HG03571 (cell line): ENCODE results near the gene ARSB.
"Not testable (repeated sequence)": the region's sequence is repeated elsewhere in the genome, so short reads cannot be mapped to it uniquely, and the experiment has no call there.

Source experiments
- ATAC-seq: cut with Tn5 transposase; IDR thresholded peaks from one replicate; pipeline ENCODE4 v1.9.1; 2021; ENCODE audit not compliant: unreplicated experiment

ARSB gene

DNA sequence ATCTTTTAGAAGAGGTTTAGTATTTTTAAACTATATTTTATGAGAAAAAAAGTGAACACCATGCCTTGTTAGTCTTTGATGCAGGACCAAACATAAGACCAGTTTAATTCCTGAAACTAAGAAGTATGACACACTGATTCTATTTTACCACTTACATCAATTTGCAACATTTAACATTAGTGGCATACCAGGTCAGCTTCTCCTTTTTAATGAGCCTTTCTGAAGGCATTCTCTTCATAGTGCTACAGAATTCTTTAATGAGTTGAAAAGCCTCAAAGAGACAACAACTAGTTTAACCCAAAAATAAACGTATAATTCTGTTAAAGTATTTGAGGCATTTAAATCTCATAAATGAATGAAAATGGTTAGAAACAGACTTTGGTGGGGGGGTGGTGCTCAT lies 28.2 kb downstream of the ARSB start:
- no peak for ATAC-seq

- no peak for ATAC-seq
Measured at GRCh38 chr5:78953092-78953800, 31.9 kb downstream of the ARSB start.

GRCh38 chr5:78930721-78931120 lies 54.4 kb downstream of the ARSB start:
- ATAC-seq, result no peak

DNA sequence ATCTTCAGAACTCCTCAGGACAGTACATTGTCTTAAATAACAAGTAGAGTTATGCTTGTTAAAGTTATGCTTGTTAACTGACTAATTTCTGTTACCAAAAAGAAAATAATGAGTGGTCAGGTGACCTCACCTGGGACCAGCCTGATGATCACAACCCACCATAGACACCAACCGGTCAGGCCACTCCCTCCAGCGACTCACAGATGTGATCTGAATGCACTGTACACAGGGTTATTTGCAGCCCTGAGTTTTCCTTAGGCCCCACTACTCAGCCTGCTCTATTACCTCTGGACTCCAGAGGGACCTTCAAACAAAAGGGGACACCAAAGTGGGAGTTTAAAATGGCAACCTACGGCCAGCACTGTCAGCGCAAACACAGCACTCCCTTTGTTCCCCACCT lies 55.3 kb downstream of the ARSB start:
- no peak for ATAC-seq

- no peak for ATAC-seq
Measured at GRCh38 chr5:78927657-78928282, 57.3 kb downstream of the ARSB start.

DNA sequence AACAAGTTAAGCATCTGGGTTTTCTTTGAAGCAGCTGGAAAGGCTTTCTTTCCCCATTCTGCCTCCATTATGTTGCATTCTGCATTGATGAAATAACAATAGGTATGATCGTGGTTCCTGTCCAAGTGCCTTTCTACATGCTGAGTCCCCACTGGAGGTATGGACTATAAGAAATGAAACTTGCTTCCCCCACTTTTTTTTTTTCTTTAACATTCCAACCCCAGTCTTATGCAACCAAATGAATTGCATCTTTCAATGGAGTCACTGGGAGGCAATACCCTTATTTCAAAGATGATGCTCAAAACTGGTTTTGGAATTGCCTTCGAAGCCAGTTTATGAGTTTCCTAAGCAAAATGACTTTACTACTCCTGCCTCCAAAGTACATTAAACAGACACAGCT lies 58.9 kb downstream of the ARSB start:
- no peak for ATAC-seq

GRCh38 chr5:78925129-78925876 lies 59.8 kb downstream of the ARSB start:
- no peak for ATAC-seq

GRCh38 chr5:78923622-78923970 lies 61.5 kb downstream of the ARSB start:
- ATAC-seq, result no peak

DNA sequence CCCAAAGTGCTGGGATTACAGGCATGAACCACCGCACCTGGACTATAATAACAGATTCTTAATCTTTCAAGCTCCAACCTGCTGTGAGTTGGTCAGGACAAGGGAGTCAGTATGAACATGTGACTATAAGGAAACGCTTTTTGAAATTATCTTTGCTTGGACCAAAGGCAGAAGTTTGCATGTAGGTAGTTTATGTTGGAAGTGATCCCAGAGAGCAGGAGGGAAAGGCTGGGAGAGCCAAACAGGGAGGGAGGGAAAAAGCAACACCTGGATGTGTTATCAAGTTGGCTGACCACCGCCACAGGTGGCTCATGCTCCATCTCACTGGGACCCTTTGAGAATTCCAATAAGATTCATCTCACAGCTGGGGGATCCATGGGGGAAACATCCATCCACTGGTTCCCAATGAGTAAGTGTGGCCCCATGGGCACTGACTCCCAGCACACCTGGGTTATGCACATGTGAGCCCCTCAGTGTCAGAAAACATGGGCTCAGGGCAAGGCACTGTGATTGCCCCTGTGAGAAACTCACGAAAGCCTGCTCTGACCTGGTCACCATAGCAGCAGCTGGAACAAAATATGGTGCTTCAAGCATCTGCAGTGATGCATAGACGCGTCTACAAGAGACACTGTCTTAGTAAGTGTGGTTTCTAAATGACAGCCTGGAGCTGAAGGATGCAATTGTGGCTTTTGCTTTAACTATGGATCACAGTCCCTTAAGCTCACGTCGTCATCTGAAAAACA lies 62.1 kb downstream of the ARSB start:
- ATAC-seq, result no peak

GRCh38 chr5:78920604-78921003 lies 64.5 kb downstream of the ARSB start:
- ATAC-seq, result no peak

DNA sequence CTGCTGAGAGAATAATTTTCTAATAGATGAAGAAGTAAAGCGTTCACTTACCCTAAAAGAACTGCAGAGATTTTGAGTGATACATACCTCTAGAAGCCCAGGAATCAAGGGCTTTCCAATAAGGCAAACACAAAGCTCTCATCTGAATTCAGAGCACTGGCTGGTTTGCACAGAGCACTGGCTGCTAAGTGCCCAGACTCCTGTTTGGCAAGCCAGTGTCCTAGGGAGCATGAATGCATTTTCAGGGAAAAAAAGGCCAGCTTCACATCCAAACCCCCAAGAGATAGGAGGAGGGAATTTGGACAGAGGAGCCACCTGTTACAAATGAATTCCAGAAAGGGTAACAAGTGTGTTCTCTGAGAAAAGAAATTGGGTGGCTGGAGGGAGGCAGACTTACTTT lies 65.3 kb downstream of the ARSB start:
- ATAC-seq, result no peak

DNA sequence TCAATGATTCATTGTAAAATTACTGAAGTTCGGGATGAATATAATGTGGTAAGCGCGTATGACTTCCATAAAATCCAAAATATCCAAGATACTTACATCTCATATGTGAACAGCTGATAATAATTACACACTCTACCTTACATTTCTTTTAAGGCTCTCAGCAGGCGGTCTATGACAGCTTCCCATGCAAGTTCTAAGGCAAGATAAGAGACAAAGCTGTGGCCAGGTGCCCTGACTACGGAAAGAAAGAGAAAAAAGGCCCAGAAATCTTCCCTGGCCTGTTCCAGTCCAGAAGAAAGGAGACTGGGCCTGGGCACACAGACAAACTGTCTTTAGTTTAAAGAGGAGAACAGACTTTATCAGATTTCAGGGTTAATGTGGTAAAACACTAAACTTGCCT lies 69.1 kb downstream of the ARSB start:
- no peak for ATAC-seq

DNA sequence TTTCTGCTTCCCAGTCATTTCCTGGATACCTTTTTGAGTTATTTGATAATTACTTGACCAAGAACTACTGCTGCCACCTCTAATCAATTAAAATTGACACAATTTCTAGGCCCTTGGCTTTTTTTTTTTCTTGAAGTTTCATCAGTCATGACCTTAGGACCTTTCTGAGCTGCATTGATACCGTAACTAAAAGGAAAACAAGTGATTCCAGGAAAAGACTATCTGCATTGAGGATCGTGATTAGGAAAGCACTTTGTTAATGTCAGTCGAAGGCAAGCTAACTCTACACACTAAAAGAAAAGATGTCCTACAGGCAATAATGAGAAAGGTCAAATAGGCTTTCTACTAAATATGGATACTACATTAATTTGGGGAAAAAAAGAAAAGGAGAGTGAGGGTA lies 69.9 kb downstream of the ARSB start:
- ATAC-seq, result no peak

- no peak for ATAC-seq
Measured at GRCh38 chr5:78912811-78913210, 72.3 kb downstream of the ARSB start.

- no peak for ATAC-seq
Measured at GRCh38 chr5:78912085-78912771, 72.9 kb downstream of the ARSB start.

DNA sequence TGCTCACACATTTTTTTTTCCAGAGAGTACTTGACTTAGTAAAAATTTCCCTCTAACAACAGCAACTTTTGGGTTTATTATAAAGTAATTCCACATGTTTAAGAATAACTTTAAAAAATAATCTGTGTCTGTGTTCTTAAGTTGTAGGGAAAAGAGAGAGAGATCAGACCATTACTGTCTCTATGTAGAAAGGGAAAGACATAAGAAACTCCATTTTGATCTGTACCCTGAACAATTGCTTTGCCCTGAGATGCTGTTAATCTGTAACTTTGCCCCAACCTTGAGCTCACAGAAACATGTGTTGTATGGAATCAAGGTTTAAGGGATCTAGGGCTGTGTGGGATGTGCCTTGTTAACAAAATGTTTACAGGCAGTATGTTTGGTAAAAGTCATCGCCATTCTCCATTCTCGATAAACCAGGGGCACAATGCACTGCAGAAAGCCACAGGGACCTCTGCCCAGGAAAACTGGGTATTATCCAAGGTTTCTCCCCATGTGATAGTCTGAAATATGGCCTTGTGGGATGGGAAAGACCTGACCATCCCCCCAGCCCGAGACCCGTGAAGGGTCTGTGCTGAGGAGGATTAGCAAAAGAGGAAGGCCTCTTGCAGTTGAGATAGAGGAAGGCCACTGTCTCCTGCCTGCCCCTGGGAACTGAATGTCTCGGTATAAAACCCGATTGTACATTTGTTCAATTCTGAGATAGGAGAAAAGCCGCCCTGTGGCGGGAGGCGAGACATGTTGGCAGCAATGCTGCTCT lies 75.7 kb downstream of the ARSB start:
- ATAC-seq, result not testable (repeated sequence)

GRCh38 chr5:78908173-78909061 lies 76.7 kb downstream of the ARSB start:
- no peak for ATAC-seq

DNA sequence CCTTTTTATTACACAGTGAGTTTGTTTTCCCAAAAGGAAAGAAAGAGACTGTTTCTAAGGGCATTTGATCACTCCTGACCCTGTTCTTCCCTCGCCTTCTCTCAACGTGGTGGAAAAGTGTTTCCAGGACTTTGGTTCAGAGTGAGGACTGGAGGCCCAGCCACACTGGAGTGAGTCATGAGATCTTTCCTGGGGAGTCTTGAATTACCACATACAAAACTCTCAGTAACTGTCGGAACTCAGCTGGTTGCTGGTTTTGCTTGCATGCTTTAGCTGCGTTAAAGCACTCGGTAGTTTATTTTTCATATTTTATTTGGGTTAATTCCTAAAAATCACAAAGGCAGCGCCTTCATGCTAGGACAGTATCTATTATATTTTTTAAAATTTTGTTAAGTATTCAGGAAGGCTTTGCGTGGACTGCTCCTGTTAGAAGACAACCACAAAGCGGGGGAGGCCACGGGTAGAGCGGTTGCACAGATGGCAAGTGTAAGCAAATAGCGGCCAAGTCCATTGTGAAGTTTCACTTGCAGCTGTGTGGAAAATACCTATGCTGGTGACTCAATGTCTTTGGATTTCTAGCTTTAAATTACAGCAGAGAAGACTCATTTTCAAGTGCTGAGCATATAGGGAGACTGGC lies 77.7 kb downstream of the ARSB start:
- ATAC-seq, result no peak
